Suprapubic skin (tissue), 4 donors: Measurements from ENCODE around the gene DPP10. TPM values are rescaled to one million over a fixed set of nuclear protein-coding genes. Genes with fewer than 3 reads are reported as not detected.

Source experiments
- DNase-seq, 2 donors: peaks; one replicate each; pipeline ENCODE4 v3.0.0-alpha.2; 2019; ENCODE audit warnings: low spot score in 2 of 2
- H3K27ac ChIP-seq: fragments of 200-600 bp; sonication (generic); one replicate; pipeline ENCODE4 v1.5.1; 2019
- H3K27me3 ChIP-seq: fragments of 200-600 bp; sonication (generic); one replicate; pipeline ENCODE4 v1.5.1; 2019
- H3K36me3 ChIP-seq: fragments of 200-600 bp; sonication (generic); one replicate; pipeline ENCODE4 v1.5.1; 2019
- H3K4me1 ChIP-seq: fragments of 200-600 bp; sonication (generic); one replicate; pipeline ENCODE4 v1.5.1; 2019
- H3K4me3 ChIP-seq: fragments of 200-600 bp; sonication (generic); one replicate; pipeline ENCODE4 v1.5.1; 2019; ENCODE audit warnings: mild to moderate bottlenecking
- H3K9me3 ChIP-seq: fragments of 200-600 bp; sonication (generic); one replicate; pipeline ENCODE4 v1.5.1; 2019
- EP300 ChIP-seq: sonication (generic); formaldehyde crosslinking; IDR thresholded peaks from one replicate; pipeline ENCODE4 v1.6.1; 2017; ENCODE audit warnings: antibody characterized with exemption
- POLR2A ChIP-seq, 2 donors: fragments of 450-650 bp; IDR thresholded peaks; one replicate each; pipeline ENCODE4 v1.6.1; 2017; ENCODE audit warnings: antibody characterized with exemption in 2 of 2, mild to moderate bottlenecking in 2 of 2, moderate library complexity in 2 of 2
- POLR2AphosphoS5 ChIP-seq, 3 donors: sonication (generic); formaldehyde crosslinking; IDR thresholded peaks; one replicate each; pipeline ENCODE4 v1.6.1; 2017; ENCODE audit warnings: antibody characterized with exemption in 3 of 3
- WGBS: methylation state at CpG from one replicate; pipeline ENCODE4 v1.1.5; 2018; 5-methylcytosine and 5-hydroxymethylcytosine counted together
- total RNA-seq, 4 donors: library from RNA; depleted of rRNA; stranded (reverse); fragments of >200 nt; gene quantifications; one replicate each; pipeline ENCODE4 v1.1.0, GENCODE V29; 2016
- TF ChIP-seq, protein P1 (sequence below), 2 donors: fragments of 200-600 bp in 1 of 2; fragments of 450-650 bp in 1 of 2; sonication (generic) in 1 of 2; IDR thresholded peaks; one replicate each; pipeline ENCODE4 v1.5.1; 2016 to 2019; ENCODE audit warnings: antibody characterized with exemption in 2 of 2, mild to moderate bottlenecking in 1 of 2, moderate library complexity in 1 of 2

DPP10 gene
- total RNA-seq, 4 donors from 2014 or later: 0.68 to 1.4 TPM; not detected in 2

- Histone ChIP-seq H3K9me3 (peaks cover 25% of the 10 kb centered on the region), H3K27ac (no peak overlapping the region)
- TF ChIP-seq EP300 (no peak), POLR2AphosphoS5 (IDR thresholded peaks at IDR 0.05) (no peak), POLR2A (IDR thresholded peaks at IDR 0.05) (no peak)
- TF ChIP-seq, protein P1, sequence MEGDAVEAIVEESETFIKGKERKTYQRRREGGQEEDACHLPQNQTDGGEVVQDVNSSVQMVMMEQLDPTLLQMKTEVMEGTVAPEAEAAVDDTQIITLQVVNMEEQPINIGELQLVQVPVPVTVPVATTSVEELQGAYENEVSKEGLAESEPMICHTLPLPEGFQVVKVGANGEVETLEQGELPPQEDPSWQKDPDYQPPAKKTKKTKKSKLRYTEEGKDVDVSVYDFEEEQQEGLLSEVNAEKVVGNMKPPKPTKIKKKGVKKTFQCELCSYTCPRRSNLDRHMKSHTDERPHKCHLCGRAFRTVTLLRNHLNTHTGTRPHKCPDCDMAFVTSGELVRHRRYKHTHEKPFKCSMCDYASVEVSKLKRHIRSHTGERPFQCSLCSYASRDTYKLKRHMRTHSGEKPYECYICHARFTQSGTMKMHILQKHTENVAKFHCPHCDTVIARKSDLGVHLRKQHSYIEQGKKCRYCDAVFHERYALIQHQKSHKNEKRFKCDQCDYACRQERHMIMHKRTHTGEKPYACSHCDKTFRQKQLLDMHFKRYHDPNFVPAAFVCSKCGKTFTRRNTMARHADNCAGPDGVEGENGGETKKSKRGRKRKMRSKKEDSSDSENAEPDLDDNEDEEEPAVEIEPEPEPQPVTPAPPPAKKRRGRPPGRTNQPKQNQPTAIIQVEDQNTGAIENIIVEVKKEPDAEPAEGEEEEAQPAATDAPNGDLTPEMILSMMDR (IDR thresholded peaks at IDR 0.05): no peak
Measured at GRCh38 chr2:115359550-115359949, 917.1 kb downstream of the DPP10 start.

DNA sequence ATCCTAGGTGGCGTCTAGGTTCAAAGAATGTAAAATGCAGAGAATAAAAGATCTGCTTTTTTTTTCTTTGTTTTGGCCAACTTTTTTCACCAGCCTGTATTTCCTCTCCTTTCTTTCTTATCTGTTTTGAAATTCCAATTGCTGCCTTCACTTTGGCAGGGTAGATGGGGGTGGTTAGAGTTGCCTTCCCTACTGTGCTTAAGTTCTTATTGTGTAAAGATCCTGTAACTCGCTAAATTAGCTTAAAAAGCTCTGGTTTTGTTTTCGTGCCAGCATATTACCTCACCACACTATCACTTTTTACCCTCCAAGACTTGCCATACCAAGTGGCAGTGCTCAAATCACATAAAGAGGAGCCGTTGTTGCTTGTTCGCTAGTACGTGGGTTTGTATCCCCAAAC, 921.7 kb downstream of the DPP10 start:
- no peak overlapping the region for H3K4me3 ChIP-seq
- TF ChIP-seq, protein P1 (IDR thresholded peaks at IDR 0.05): no peak
- no peak for TF ChIP-seq EP300
- no peak for TF ChIP-seq POLR2A (IDR thresholded peaks at IDR 0.05)
- TF ChIP-seq POLR2AphosphoS5 (IDR thresholded peaks at IDR 0.05): no peak
- WGBS: 60% methylated on average over 6 of the region's 6 CpGs
- H3K27me3 ChIP-seq: no peaks in the 10 kb centered on the region
- no peaks in the 10 kb centered on the region for H3K4me1 ChIP-seq
- no peak overlapping the region for H3K27ac ChIP-seq
- H3K9me3 ChIP-seq: peaks cover 10% of the 10 kb centered on the region
- DNase-seq: no peak
- no peaks in the 10 kb centered on the region for H3K36me3 ChIP-seq

More at GRCh38 chr2:115359550-115359949, 917.1 kb downstream of the DPP10 start:
- DNase-seq: no peak
- Histone ChIP-seq H3K36me3 (no peaks in the 10 kb centered on the region), H3K4me1 (no peaks in the 10 kb centered on the region), H3K4me3 (no peak overlapping the region), H3K27me3 (no peaks in the 10 kb centered on the region)

DNA sequence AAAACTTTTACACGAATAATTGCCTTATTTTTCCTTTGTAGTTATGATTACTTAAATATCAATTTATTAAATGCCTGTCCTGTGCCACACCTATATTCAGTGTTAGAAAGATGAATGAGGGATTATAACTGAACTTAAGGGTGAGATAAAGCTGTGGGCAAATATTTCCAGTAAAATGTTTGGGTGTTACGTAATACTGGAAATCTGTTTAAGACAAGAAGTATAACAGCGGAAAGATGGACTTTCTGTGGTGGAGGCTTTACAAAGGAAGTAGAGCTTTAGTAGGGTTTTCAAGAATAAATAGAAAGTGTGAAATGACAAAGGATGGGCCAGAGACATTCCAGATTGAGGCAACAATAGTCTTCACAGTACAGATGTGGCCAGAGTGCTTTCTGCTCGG, 927.0 kb downstream of the DPP10 start:
- no peak overlapping the region for H3K4me3 ChIP-seq
- no peak for DNase-seq
- TF ChIP-seq POLR2A (IDR thresholded peaks at IDR 0.05) (no peak), POLR2AphosphoS5 (IDR thresholded peaks at IDR 0.05) (no peak), EP300 (no peak)
- TF ChIP-seq, protein P1 (IDR thresholded peaks at IDR 0.05): no peak
- no peak overlapping the region for H3K27ac ChIP-seq
- peaks cover 7% of the 10 kb centered on the region for H3K9me3 ChIP-seq
- 78% methylated on average over 4 of the region's 4 CpGs for WGBS
- H3K4me1 ChIP-seq: no peaks in the 10 kb centered on the region
- no peaks in the 10 kb centered on the region for H3K27me3 ChIP-seq
- H3K36me3 ChIP-seq: no peaks in the 10 kb centered on the region

DNA sequence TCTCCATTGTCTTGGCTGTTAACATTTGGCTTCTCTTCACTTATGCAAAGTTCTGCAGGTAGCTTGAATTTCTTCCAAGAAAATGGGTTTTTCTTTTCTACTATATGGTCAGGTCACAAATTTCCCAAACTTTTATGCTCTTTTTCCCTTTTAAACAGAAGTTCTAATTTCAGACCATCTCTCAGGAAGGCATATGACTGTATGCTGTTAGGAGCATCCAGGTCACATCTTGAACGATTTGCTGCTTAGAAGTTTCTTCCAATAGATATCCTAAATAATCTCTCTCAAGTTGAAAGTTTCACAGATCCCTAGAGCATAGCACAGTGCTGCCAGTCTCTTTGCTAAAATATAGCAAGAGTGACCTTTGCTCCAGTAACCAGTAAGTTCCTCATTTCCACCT, 932.5 kb downstream of the DPP10 start:
- no peaks in the 10 kb centered on the region for H3K4me1 ChIP-seq
- H3K9me3 ChIP-seq: peaks cover 15% of the 10 kb centered on the region
- H3K4me3 ChIP-seq: no peak overlapping the region
- no peak overlapping the region for H3K27ac ChIP-seq
- no peak for DNase-seq
- TF ChIP-seq POLR2A (IDR thresholded peaks at IDR 0.05): no peak
- TF ChIP-seq POLR2AphosphoS5 (IDR thresholded peaks at IDR 0.05): no peak
- no peak for TF ChIP-seq EP300
- TF ChIP-seq, protein P1 (IDR thresholded peaks at IDR 0.05): no peak
- WGBS: 73% methylated on average over 1 of the region's 1 CpG
- H3K27me3 ChIP-seq: no peaks in the 10 kb centered on the region
- H3K36me3 ChIP-seq: no peaks in the 10 kb centered on the region

- no peak overlapping the region for H3K4me3 ChIP-seq
- TF ChIP-seq EP300 (no peak), POLR2AphosphoS5 (IDR thresholded peaks at IDR 0.05) (no peak), POLR2A (IDR thresholded peaks at IDR 0.05) (no peak)
- TF ChIP-seq, protein P1 (IDR thresholded peaks at IDR 0.05): no peak
- no peaks in the 10 kb centered on the region for H3K9me3 ChIP-seq
- H3K4me1 ChIP-seq: no peaks in the 10 kb centered on the region
- no peak for DNase-seq
- no peaks in the 10 kb centered on the region for H3K36me3 ChIP-seq
- H3K27ac ChIP-seq: no peak overlapping the region
- no peaks in the 10 kb centered on the region for H3K27me3 ChIP-seq
Measured at GRCh38 chr2:115384399-115384798, 942.0 kb downstream of the DPP10 start.
